Measurements from ENCODE around the gene ARRB1. TPM values are rescaled to one million over a fixed set of nuclear protein-coding genes. Genes with fewer than 3 reads are reported as not detected.

Gene ARRB1
- total and polyA plus RNA-seq, 7 experiments from 2014 or later, result 7.5 to 104 (median 58.0) TPM

DNA sequence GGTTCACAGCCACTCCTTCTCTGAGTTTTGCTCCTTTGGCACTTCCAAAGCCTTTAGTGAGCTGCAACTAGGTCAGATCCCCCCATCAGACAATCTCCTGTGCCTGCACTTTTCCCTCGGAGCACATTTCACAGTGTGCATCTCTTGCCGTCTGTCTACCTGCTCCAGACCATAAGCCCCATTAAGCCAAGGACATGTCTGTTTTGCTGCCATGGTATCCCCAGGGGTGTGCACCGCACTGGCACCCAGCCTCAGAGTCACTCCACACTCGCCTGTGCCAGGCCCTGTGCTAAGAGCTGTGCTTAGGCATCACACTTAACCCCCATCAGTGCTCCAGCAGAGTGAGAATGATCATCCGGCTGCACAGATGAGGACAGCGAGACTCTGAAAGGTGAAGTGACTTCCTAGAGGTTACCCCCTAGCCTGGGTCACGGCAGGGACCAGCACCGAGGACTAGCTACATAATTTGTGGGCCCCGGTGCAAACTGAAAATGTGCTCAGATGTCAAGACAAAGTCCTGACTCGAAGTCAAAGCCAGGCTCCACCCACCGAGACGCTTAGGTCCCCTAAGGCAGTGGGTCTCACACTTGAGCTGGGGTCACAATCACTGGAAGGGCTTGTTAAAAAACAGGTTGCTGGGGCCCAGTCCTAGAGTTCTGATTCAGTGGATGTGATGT lies 33.9 kb downstream of the ARRB1 start:
- no peaks in the 10 kb centered on the region for H3K9me3 Mint-ChIP-seq
- Histone ChIP-seq H3K4me1 (ENCODE audit: control insufficient read depth in 2 of 2, insufficient read depth in 2 of 2, low read length in 2 of 2) (peaks cover 0 to 8% of the 10 kb centered on the region in 2 donors), H3K36me3 (ENCODE audit: control insufficient read depth in 2 of 3, insufficient read depth in 3 of 3, low read length in 3 of 3) (peaks cover 0 to 7% (median 0%) of the 10 kb centered on the region in 3 experiments), H3K4me3 (ENCODE audit: low read length) (no peak overlapping the region), H3K9me3 (ENCODE audit: control insufficient read depth in 2 of 3, low read length in 3 of 3) (no peaks in the 10 kb centered on the region), H3K27me3 (ENCODE audit: control insufficient read depth in 2 of 2, insufficient read depth in 2 of 2, low read length in 2 of 2) (no peaks in the 10 kb centered on the region), H3K27ac (ENCODE audit: low read depth, low read length) (no peak overlapping the region)
- no peaks in the 10 kb centered on the region for H3K27me3 Mint-ChIP-seq
- peaks cover 0 to 9% (median under 1%) of the 10 kb centered on the region in 5 donors for H3K36me3 Mint-ChIP-seq
- ChIA-PET POLR2A (no interaction called here), CTCF (no interaction called here)
- H3K4me1 Mint-ChIP-seq, result peaks cover 13 to 59% (median 42%) of the 10 kb centered on the region in 7 donors
- no peak for DNase-seq
- peak overlapping the region in 4 of 9 donors; percentile 21 to 77 (median 44) for H3K27ac Mint-ChIP-seq
- no peak for ATAC-seq
- intact Hi-C loops (cut with micrococcal nuclease), result no loop called here
- H3K4me3 Mint-ChIP-seq, result no peak overlapping the region

GRCh38 chr11:75315439-75315805 lies 36.0 kb downstream of the ARRB1 start:
- no peaks in the 10 kb centered on the region for H3K4me1 ChIP-seq (ENCODE audit: control insufficient read depth in 2 of 2, insufficient read depth in 2 of 2, low read length in 2 of 2)
- H3K4me1 Mint-ChIP-seq, result peaks cover 13 to 49% (median 29%) of the 10 kb centered on the region in 7 donors
- no peak for DNase-seq
- no peaks in the 10 kb centered on the region for H3K9me3 Mint-ChIP-seq
- H3K9me3 ChIP-seq (ENCODE audit: control insufficient read depth in 2 of 3, low read length in 3 of 3), result no peaks in the 10 kb centered on the region
- H3K27ac Mint-ChIP-seq, result peak overlapping the region in 5 of 9 donors; percentile 49 to 77 (median 65)
- no peak overlapping the region for H3K4me3 ChIP-seq (ENCODE audit: low read length)
- no peak overlapping the region for H3K27ac ChIP-seq (ENCODE audit: low read depth, low read length)
- POLR2A ChIA-PET, result no interaction called here
- H3K27me3 Mint-ChIP-seq, result no peaks in the 10 kb centered on the region
- intact Hi-C loops (cut with micrococcal nuclease), result no loop called here
- H3K36me3 Mint-ChIP-seq, result peaks cover 0 to 10% (median 0%) of the 10 kb centered on the region in 5 donors
- H3K36me3 ChIP-seq (ENCODE audit: control insufficient read depth in 2 of 3, insufficient read depth in 3 of 3, low read length in 3 of 3), result peaks cover 0 to 7% (median 0%) of the 10 kb centered on the region in 3 experiments
- no peak for ATAC-seq
- CTCF ChIA-PET, result interaction anchor here (0.7 kb wide), 1 partner anchor 24 kb away, joined by 4 read pairs; no protein-coding TSS in a partner anchor
- peak overlapping the region in 2 of 10 donors; percentile 7 to 45 for H3K4me3 Mint-ChIP-seq
- no peaks in the 10 kb centered on the region for H3K27me3 ChIP-seq (ENCODE audit: control insufficient read depth in 2 of 2, insufficient read depth in 2 of 2, low read length in 2 of 2)

DNA sequence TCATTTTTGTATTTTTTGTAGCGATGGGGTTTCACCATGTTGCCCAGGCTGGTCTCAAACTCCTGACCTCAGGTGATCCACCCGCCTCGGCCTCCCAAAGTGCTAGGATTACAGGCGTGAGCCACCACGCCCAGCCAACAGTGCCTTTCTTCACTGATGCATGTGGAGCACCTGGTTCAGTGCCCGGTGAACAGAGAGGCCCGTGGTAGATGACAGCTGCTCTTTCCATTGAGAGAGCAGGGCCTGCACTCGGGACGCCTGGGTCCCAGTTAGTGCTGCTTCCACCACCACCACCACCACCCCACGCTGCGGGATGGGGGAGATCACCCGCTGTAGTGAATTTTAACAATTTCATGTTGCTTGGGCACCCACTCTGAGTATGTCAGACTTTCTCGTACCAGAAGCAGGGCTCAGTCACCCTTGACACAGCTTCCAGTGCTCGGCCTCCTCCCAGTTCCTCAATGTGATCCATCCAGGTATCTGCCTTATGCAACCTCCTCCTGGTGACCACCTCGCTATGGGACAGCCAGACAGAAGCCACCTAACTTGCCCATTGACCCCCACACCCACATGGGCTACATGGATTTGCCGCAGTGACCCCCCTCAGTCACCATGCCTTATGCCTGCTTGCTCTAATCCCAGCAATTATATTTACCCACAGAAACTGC lies 36.6 kb downstream of the ARRB1 start:
- Mint-ChIP-seq H3K4me3 (no peak overlapping the region), H3K9me3 (no peaks in the 10 kb centered on the region), H3K36me3 (peaks cover 0 to 10% (median 0%) of the 10 kb centered on the region in 5 donors), H3K27me3 (no peaks in the 10 kb centered on the region), H3K27ac (peak overlapping the region in 5 of 9 donors; percentile 49 to 77 (median 60)), H3K4me1 (peaks cover 13 to 53% (median 29%) of the 10 kb centered on the region in 7 donors)
- Histone ChIP-seq H3K9me3 (ENCODE audit: control insufficient read depth in 2 of 3, low read length in 3 of 3) (no peaks in the 10 kb centered on the region), H3K27me3 (ENCODE audit: control insufficient read depth in 2 of 2, insufficient read depth in 2 of 2, low read length in 2 of 2) (no peaks in the 10 kb centered on the region), H3K36me3 (ENCODE audit: control insufficient read depth in 2 of 3, insufficient read depth in 3 of 3, low read length in 3 of 3) (peaks cover 0 to 7% (median 0%) of the 10 kb centered on the region in 3 experiments), H3K4me3 (ENCODE audit: low read length) (no peak overlapping the region), H3K4me1 (ENCODE audit: control insufficient read depth in 2 of 2, insufficient read depth in 2 of 2, low read length in 2 of 2) (no peaks in the 10 kb centered on the region), H3K27ac (ENCODE audit: low read depth, low read length) (no peak overlapping the region)
- DNase-seq (no peak), ATAC-seq (no peak)
- CTCF ChIA-PET, result no interaction called here
- POLR2A ChIA-PET, result no interaction called here
- intact Hi-C loops (cut with micrococcal nuclease), result no loop called here

DNA sequence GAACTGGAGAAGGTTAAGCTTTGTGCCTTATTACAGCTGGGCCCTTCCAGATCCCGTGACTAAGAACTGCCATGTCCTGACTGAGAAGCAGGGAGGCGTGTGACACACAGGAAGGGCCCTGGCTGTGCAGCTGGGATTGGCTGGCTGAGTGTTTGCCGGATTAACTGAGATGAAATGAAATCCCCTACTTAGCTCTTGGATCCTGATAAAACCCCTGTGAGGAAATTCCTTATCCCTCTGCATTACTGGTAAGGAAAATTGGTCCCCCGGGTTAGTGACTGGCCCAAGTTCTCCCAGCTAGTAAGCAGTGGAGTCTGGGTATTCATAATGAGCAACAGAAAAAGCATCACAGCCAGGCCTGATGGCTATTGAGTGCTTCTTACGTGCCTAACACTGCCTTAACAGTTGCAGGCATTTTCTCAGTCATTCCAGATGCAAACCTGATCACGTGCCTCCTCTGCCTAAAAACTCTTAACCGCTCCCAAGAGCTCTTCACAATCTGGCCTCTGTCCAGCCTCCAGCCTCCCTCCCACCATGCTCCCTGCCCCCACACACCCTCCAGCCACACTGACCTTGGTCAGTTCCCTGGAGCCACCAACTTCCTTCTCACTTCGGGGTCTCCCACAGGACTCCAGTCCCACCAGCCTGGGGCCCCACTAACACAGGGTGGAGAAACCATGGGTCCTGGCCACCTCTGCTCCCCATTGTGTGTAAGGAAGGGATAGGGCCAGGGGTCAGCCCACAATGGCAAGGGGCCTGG lies 37.8 kb downstream of the ARRB1 start:
- ATAC-seq (no peak), DNase-seq (no peak)
- Histone ChIP-seq H3K27me3 (ENCODE audit: control insufficient read depth in 2 of 2, insufficient read depth in 2 of 2, low read length in 2 of 2) (no peaks in the 10 kb centered on the region), H3K9me3 (ENCODE audit: control insufficient read depth in 2 of 3, low read length in 3 of 3) (no peaks in the 10 kb centered on the region), H3K4me3 (ENCODE audit: low read length) (no peak overlapping the region), H3K27ac (ENCODE audit: low read depth, low read length) (no peak overlapping the region), H3K4me1 (ENCODE audit: control insufficient read depth in 2 of 2, insufficient read depth in 2 of 2, low read length in 2 of 2) (no peaks in the 10 kb centered on the region), H3K36me3 (ENCODE audit: control insufficient read depth in 2 of 3, insufficient read depth in 3 of 3, low read length in 3 of 3) (no peaks in the 10 kb centered on the region)
- Mint-ChIP-seq H3K36me3 (peaks cover 0 to 6% (median 0%) of the 10 kb centered on the region in 5 donors), H3K27me3 (no peaks in the 10 kb centered on the region), H3K4me1 (peaks cover 12 to 48% (median 26%) of the 10 kb centered on the region in 7 donors), H3K9me3 (no peaks in the 10 kb centered on the region), H3K4me3 (no peak overlapping the region), H3K27ac (no peak overlapping the region)
- intact Hi-C loops (cut with micrococcal nuclease), result no loop called here
- ChIA-PET CTCF (interaction anchor here (1.1 kb wide), 1 partner anchor 170 kb away, joined by 3 read pairs; no protein-coding TSS in a partner anchor), POLR2A (interaction anchor here (0.7 to 0.8 kb wide), 2 partner anchors 30 to 1587 kb away, joined by 4 to 5 read pairs; no protein-coding TSS in a partner anchor)

DNA sequence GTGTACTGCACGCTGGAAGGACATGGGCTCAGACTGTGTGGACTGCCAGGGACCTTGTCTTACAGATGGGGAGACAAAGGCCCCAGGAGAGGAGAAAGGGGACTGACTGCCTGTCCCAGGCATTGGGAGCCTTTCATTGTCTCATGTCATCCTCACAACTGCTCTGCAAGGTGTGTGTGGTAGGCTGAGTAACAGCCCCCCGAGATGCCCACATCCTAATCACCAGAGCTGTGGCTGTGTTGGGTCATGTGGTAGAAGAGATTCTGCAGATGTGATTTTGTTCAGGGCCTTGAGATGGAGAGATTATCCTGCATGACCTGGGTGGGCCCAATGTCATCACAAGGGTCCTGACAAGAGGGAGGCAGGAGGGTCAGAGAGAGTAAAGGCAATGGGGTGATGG lies 39.1 kb downstream of the ARRB1 start:
- no peaks in the 10 kb centered on the region for H3K36me3 ChIP-seq (ENCODE audit: control insufficient read depth in 2 of 3, insufficient read depth in 3 of 3, low read length in 3 of 3)
- Mint-ChIP-seq H3K4me3 (no peak overlapping the region), H3K27me3 (no peaks in the 10 kb centered on the region), H3K27ac (peak overlapping the region in 3 of 9 donors; percentile 2 to 87 (median 45)), H3K9me3 (no peaks in the 10 kb centered on the region), H3K4me1 (peaks cover 9 to 49% (median 19%) of the 10 kb centered on the region in 7 donors), H3K36me3 (peaks cover 0 to 6% (median 0%) of the 10 kb centered on the region in 5 donors)
- POLR2A ChIA-PET, result no interaction called here
- intact Hi-C loops (cut with micrococcal nuclease), result no loop called here
- H3K27me3 ChIP-seq (ENCODE audit: control insufficient read depth in 2 of 2, insufficient read depth in 2 of 2, low read length in 2 of 2), result no peaks in the 10 kb centered on the region
- no peak for ATAC-seq
- H3K27ac ChIP-seq (ENCODE audit: low read depth, low read length), result no peak overlapping the region
- no peak for DNase-seq
- H3K9me3 ChIP-seq (ENCODE audit: control insufficient read depth in 2 of 3, low read length in 3 of 3), result no peaks in the 10 kb centered on the region
- CTCF ChIA-PET, result no interaction called here
- H3K4me1 ChIP-seq (ENCODE audit: control insufficient read depth in 2 of 2, insufficient read depth in 2 of 2, low read length in 2 of 2), result no peaks in the 10 kb centered on the region
- H3K4me3 ChIP-seq (ENCODE audit: low read length), result no peak overlapping the region

DNA sequence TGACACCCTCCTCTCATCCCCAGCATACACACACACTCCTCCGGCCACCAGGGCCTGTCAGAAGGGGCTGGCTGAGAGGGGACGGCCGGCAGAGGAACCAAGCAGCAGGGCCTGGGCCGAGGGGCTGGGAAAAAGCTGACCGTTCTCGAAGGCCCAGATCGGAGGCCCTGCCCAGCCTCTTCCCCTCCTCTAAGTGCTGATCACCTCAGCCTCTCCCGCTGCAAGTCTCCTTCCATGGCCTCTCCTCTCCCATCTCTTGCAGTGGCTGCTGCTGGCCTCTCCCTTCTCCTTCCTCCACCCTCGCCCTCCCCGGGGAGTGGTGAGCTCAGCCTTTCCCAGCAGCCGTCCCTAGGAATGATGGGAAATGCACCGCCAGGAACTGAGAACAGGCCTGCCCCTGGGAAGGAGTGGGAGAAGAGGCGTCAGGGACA lies 39.6 kb downstream of the ARRB1 start:
- no peaks in the 10 kb centered on the region for H3K9me3 ChIP-seq (ENCODE audit: control insufficient read depth in 2 of 3, low read length in 3 of 3)
- H3K27ac Mint-ChIP-seq, result no peak overlapping the region
- peaks cover 11 to 51% (median 20%) of the 10 kb centered on the region in 7 donors for H3K4me1 Mint-ChIP-seq
- H3K27me3 Mint-ChIP-seq, result no peaks in the 10 kb centered on the region
- DNase-seq (no peak), ATAC-seq (no peak)
- no peak overlapping the region for H3K4me3 Mint-ChIP-seq
- H3K9me3 Mint-ChIP-seq, result no peaks in the 10 kb centered on the region
- peaks cover 0 to 6% (median 2%) of the 10 kb centered on the region in 5 donors for H3K36me3 Mint-ChIP-seq
- intact Hi-C loops (cut with micrococcal nuclease), result no loop called here
- CTCF ChIA-PET, result no interaction called here
- POLR2A ChIA-PET, result no interaction called here
- no peak overlapping the region for H3K4me3 ChIP-seq (ENCODE audit: low read length)
- no peaks in the 10 kb centered on the region for H3K4me1 ChIP-seq (ENCODE audit: control insufficient read depth in 2 of 2, insufficient read depth in 2 of 2, low read length in 2 of 2)
- no peaks in the 10 kb centered on the region for H3K27me3 ChIP-seq (ENCODE audit: control insufficient read depth in 2 of 2, insufficient read depth in 2 of 2, low read length in 2 of 2)
- H3K27ac ChIP-seq (ENCODE audit: low read depth, low read length), result no peak overlapping the region
- H3K36me3 ChIP-seq (ENCODE audit: control insufficient read depth in 2 of 3, insufficient read depth in 3 of 3, low read length in 3 of 3), result no peaks in the 10 kb centered on the region

Measured in naive thymus-derived CD4-positive, alpha-beta T cell (primary cell).